ENCODE data around the gene ABHD14A. TPM values are rescaled to one million over a fixed set of nuclear protein-coding genes. Genes with fewer than 3 reads are reported as not detected.

Gene ABHD14A
- total and polyA plus RNA-seq, 2 of the 4 experiments (the other 2 are of a cell fraction): 3.4 to 10.0 TPM

GRCh38 chr3:51960386-51960785 lies 14.5 kb upstream of the ABHD14A start:
- Histone ChIP-seq H4K20me1 (ENCODE audit: insufficient read depth, low read length) (peaks cover 20% of the 10 kb centered on the region; the same call in 1 of the 2 replicates), H2AFZ (replicated peaks; ENCODE audit: low read length, poor library complexity) (no peak overlapping the region), H3K27ac (ENCODE audit: insufficient read depth, low read length) (no peak overlapping the region), H4K8ac (ENCODE audit: low read depth in 2 of 2, low read length in 2 of 2) (no peak overlapping the region), H3K18ac (ENCODE audit: low read depth, low read length) (no peak overlapping the region), H4K5ac (ENCODE audit: low read depth, low read length) (no peak overlapping the region), H3K14ac (replicated peaks; ENCODE audit: low read depth, low read length) (no peak overlapping the region), H3K4me3 (ENCODE audit: insufficient read depth, low read depth, low read length) (no peak overlapping the region), H3K56ac (ENCODE audit: extremely low read depth, insufficient read depth, low read length) (no peak overlapping the region), H3K9me1 (ENCODE audit: insufficient read depth, low read length) (peaks cover 4% of the 10 kb centered on the region), H3K9ac (ENCODE audit: low read depth, low read length) (no peak overlapping the region), H3K27me3 (ENCODE audit: control insufficient read depth, insufficient read depth, low read length) (no peaks in the 10 kb centered on the region), H2BK120ac (ENCODE audit: low read depth, low read length) (no peak overlapping the region), H2BK5ac (ENCODE audit: low read depth, low read length, poor library complexity, severe bottlenecking) (no peak overlapping the region), H2AK5ac (ENCODE audit: low read depth, low read length) (no peak overlapping the region), H3K4me1 (ENCODE audit: control insufficient read depth, insufficient read depth, low read length) (peaks cover 12% of the 10 kb centered on the region), H2BK15ac (ENCODE audit: low read depth, low read length) (no peak overlapping the region), H3K23ac (ENCODE audit: low read depth, low read length) (no peak overlapping the region), H3K79me1 (ENCODE audit: low read depth in 1 of 2, low read length in 2 of 2) (peaks cover 17 to 37% of the 10 kb centered on the region in 2 experiments), H3K9me3 (ENCODE audit: control insufficient read depth, insufficient read depth, low read length) (no peaks in the 10 kb centered on the region), H2AK9ac (replicated peaks; ENCODE audit: low read depth, low read length, poor library complexity) (no peak overlapping the region), H3K4ac (ENCODE audit: low read depth, low read length) (no peak overlapping the region), H3K36me3 (ENCODE audit: control insufficient read depth, insufficient read depth, low read length) (peaks cover 32% of the 10 kb centered on the region), H3K4me2 (ENCODE audit: low read depth, low read length) (no peak overlapping the region), H4K91ac (ENCODE audit: insufficient read depth, low read depth, low read length) (no peak overlapping the region), H2BK20ac (ENCODE audit: low read depth, low read length) (no peak overlapping the region)
- WGBS, 2 experiments (ENCODE audit: extremely low coverage in 2 of 2, insufficient read length in 1 of 2): 100% methylated on average over 8 of the region's 10 CpGs; no CpG with 5 or more reads in 1 of the 2 experiments
- dilution Hi-C loops (cut with HindIII; ENCODE audit: low sequenced_read_pairs, unreplicated experiment): no loop called here
- CTCF ChIA-PET: no interaction called here
- POLR2A ChIA-PET (ENCODE audit: unreplicated experiment): no interaction called here
- BruUV-seq (replicated peaks): no TSS peak
- no peak for TF ChIP-seq NFE2L2 (IDR thresholded peaks at IDR 0.05; ENCODE audit: low read depth, low read length)
- no peak for TF ChIP-seq RAD21 (IDR thresholded peaks at IDR 0.05; ENCODE audit: low read length)
- no peak for TF ChIP-seq ELK1 (IDR thresholded peaks at IDR 0.05; ENCODE audit: borderline replicate concordance, low read depth, low read length)
- ATAC-seq (ENCODE audit: low read depth) (no peak), DNase-seq (no peak)
- intact Hi-C loops (cut with micrococcal nuclease): no loop called here
- in situ Hi-C loops (cut with MboI; ENCODE audit: low sequenced_read_pairs): loop anchor here (25.0 kb wide), 1 partner anchor 1623 kb away; the partner anchor contains the start of genes RASSF1, TUSC2 and ZMYND10
